Neuronal stem cell (in vitro differentiated cells): ENCODE results near the gene WNT10A.

ENCODE experiments used
- DNase-seq: peaks from one replicate; pipeline ENCODE4 v3.0.0-alpha.2; 2013; ENCODE audit warnings: low spot score
- H2AFZ ChIP-seq: one replicate; pipeline ENCODE4 v1.6.1; 2013; ENCODE audit warnings: mild to moderate bottlenecking, low read length, inconsistent platforms
- H2AK5ac ChIP-seq: 2 replicates; pipeline ENCODE4 v1.6.1; 2013; ENCODE audit warnings: low read depth, mild to moderate bottlenecking, inconsistent platforms, low read length, moderate library complexity, mixed read lengths
- H2BK120ac ChIP-seq: 2 replicates; pipeline ENCODE4 v1.6.1; 2013; ENCODE audit warnings: low read depth, mild to moderate bottlenecking, inconsistent platforms, low read length, moderate library complexity, mixed read lengths
- H2BK12ac ChIP-seq: one replicate; pipeline ENCODE4 v1.6.1; 2013; ENCODE audit warnings: low read length, inconsistent platforms
- H2BK15ac ChIP-seq: 2 replicates; pipeline ENCODE4 v1.6.1; 2013; ENCODE audit warnings: mild to moderate bottlenecking, low read length, inconsistent platforms, mixed read lengths
- H2BK5ac ChIP-seq: one replicate; pipeline ENCODE4 v1.6.1; 2013; ENCODE audit warnings: inconsistent platforms, mild to moderate bottlenecking, low read length, moderate library complexity
- H3K14ac ChIP-seq: one replicate; pipeline ENCODE4 v1.6.1; 2013; ENCODE audit warnings: low read length, inconsistent platforms
- H3K18ac ChIP-seq: 2 replicates; pipeline ENCODE4 v1.6.1; 2013; ENCODE audit warnings: low read length, inconsistent platforms
- H3K23ac ChIP-seq: 2 replicates; pipeline ENCODE4 v1.6.1; 2013; ENCODE audit warnings: low read depth, mild to moderate bottlenecking, mixed read lengths, low read length, inconsistent platforms; ENCODE audit not compliant: poor library complexity
- H3K27ac ChIP-seq: replicated peaks from 3 replicates; pipeline ENCODE4 v1.5.1; 2013; ENCODE audit warnings: low read length, inconsistent platforms
- H3K27me3 ChIP-seq, 3 experiments: 2 replicates each; pipeline ENCODE4 v1.6.1; 2013; ENCODE audit warnings: low read length in 3 of 3, mild to moderate bottlenecking in 2 of 3, inconsistent platforms in 1 of 3, low read depth in 1 of 3, mixed read lengths in 1 of 3, moderate library complexity in 1 of 3; ENCODE audit not compliant: control insufficient read depth in 3 of 3, insufficient read depth in 3 of 3
- H3K36me3 ChIP-seq, 2 donors: replicated peaks in 1 of 2; 2 replicates each; pipeline ENCODE4 v1.6.1; 2013; ENCODE audit warnings: low read length in 2 of 2; ENCODE audit not compliant: control insufficient read depth in 2 of 2, insufficient read depth in 2 of 2
- H3K4ac ChIP-seq: 2 replicates; pipeline ENCODE4 v1.6.1; 2013; ENCODE audit warnings: inconsistent platforms, mild to moderate bottlenecking, low read length, moderate library complexity
- H3K4me1 ChIP-seq, 2 donors: 1 replicate in 1 of 2; 2 replicates in 1 of 2; pipeline ENCODE4 v1.6.1; 2013; ENCODE audit warnings: low read length in 2 of 2, low read depth in 1 of 2; ENCODE audit not compliant: control insufficient read depth in 2 of 2, insufficient read depth in 1 of 2
- H3K4me2 ChIP-seq: one replicate; pipeline ENCODE4 v1.6.1; 2013; ENCODE audit warnings: mild to moderate bottlenecking, low read length, inconsistent platforms; ENCODE audit not compliant: insufficient read depth, poor library complexity, severe bottlenecking
- H3K4me3 ChIP-seq, 2 donors: 2 replicates each; pipeline ENCODE4 v1.5.1; 2013; ENCODE audit warnings: low read length in 2 of 2, mild to moderate bottlenecking in 2 of 2, inconsistent platforms in 1 of 2, moderate library complexity in 1 of 2
- H3K79me1 ChIP-seq: one replicate; pipeline ENCODE4 v1.6.1; 2013; ENCODE audit warnings: low read depth, mild to moderate bottlenecking, inconsistent platforms, low read length, moderate library complexity
- H3K9ac ChIP-seq: one replicate; pipeline ENCODE4 v1.6.1; 2013; ENCODE audit warnings: mild to moderate bottlenecking, low read depth, low read length, inconsistent platforms; ENCODE audit not compliant: poor library complexity
- H3K9me3 ChIP-seq, 2 donors: replicated peaks in 1 of 2; 2 replicates each; pipeline versions ENCODE3 to v1.6.1; 2013; ENCODE audit warnings: low read length in 2 of 2, mild to moderate bottlenecking in 2 of 2, inconsistent platforms in 1 of 2, low read depth in 1 of 2, mixed read lengths in 1 of 2, moderate library complexity in 1 of 2; ENCODE audit not compliant: control insufficient read depth in 2 of 2, insufficient read depth in 1 of 2
- H4K8ac ChIP-seq: one replicate; pipeline ENCODE4 v1.6.1; 2013; ENCODE audit warnings: low read depth, mild to moderate bottlenecking, inconsistent platforms, low read length, moderate library complexity
- H4K91ac ChIP-seq: one replicate; pipeline ENCODE4 v1.6.1; 2013; ENCODE audit warnings: low read length, low read depth, mild to moderate bottlenecking, inconsistent platforms; ENCODE audit not compliant: poor library complexity
- WGBS, 2 donors: extraction: QIAGEN DNeasy Blood & Tissue Kit; methylation state at CpG; one replicate each; pipeline ENCODE4 v1.1.7; 2013; ENCODE audit warnings: missing lambda C conversion rate in 2 of 2, mixed read lengths in 1 of 2; ENCODE audit not compliant: insufficient read length in 2 of 2, insufficient replicate concordance in 1 of 2; ENCODE audit errors: extremely low coverage in 2 of 2; 5-methylcytosine and 5-hydroxymethylcytosine counted together

WNT10A gene

GRCh38 chr2:218883491-218884490 is 3.1 kb downstream of the WNT10A start:
- no peak overlapping the region for H3K14ac ChIP-seq
- H3K9ac ChIP-seq: no peak overlapping the region

GRCh38 chr2:218884519-218884918 is 3.9 kb downstream of the WNT10A start:
- no peak overlapping the region for H2BK5ac ChIP-seq
- H3K4me2 ChIP-seq: no peak overlapping the region
- no peak overlapping the region for H2BK12ac ChIP-seq
- H2BK15ac ChIP-seq: no peak overlapping the region
- no peak overlapping the region for H3K4ac ChIP-seq
- H3K23ac ChIP-seq: peak overlapping the region; percentile 4
- H3K79me1 ChIP-seq: no peaks in the 10 kb centered on the region
- no peak overlapping the region for H3K14ac ChIP-seq
- WGBS, 2 donors: no CpG with 5 or more reads among the region's 2 CpGs
- no peaks in the 10 kb centered on the region for H3K9me3 ChIP-seq
- H2AK5ac ChIP-seq: no peak overlapping the region
- no peak overlapping the region for H4K8ac ChIP-seq
- H2BK120ac ChIP-seq: no peak overlapping the region
- peaks cover 30 to 91% (median 73%) of the 10 kb centered on the region in 3 experiments for H3K27me3 ChIP-seq
- DNase-seq: no peak
- peak overlapping the region; percentile 26 for H3K9ac ChIP-seq
- peaks cover 4 to 8% of the 10 kb centered on the region in 2 donors for H3K4me1 ChIP-seq
- no peak overlapping the region for H2AFZ ChIP-seq
- H3K27ac ChIP-seq: no peak overlapping the region
- no peak overlapping the region for H4K91ac ChIP-seq
- no peaks in the 10 kb centered on the region for H3K36me3 ChIP-seq
- H3K18ac ChIP-seq: no peak overlapping the region
- no peak overlapping the region for H3K4me3 ChIP-seq

More at GRCh38 chr2:218883491-218884490, 3.1 kb downstream of the WNT10A start:
- peak overlapping the region; percentile 27 for H3K23ac ChIP-seq
- no peak overlapping the region for H3K4ac ChIP-seq
- H4K91ac ChIP-seq: no peak overlapping the region
- no peaks in the 10 kb centered on the region for H3K79me1 ChIP-seq
- DNase-seq: no peak
- H3K4me1 ChIP-seq: peaks cover 9 to 12% of the 10 kb centered on the region in 2 donors
- H2BK5ac ChIP-seq: no peak overlapping the region
- H4K8ac ChIP-seq: no peak overlapping the region
- H2AK5ac ChIP-seq: no peak overlapping the region
- WGBS, 2 donors: no CpG with 5 or more reads among the region's 89 CpGs
- H3K18ac ChIP-seq: peak overlapping the region; percentile 69
- peak overlapping the region; percentile 83 for H2AFZ ChIP-seq
- peak overlapping the region in 1 of 2 donors; percentile 10 for H3K4me3 ChIP-seq
- no peaks in the 10 kb centered on the region for H3K36me3 ChIP-seq
- H2BK15ac ChIP-seq: no peak overlapping the region
- H2BK120ac ChIP-seq: no peak overlapping the region
- peak overlapping the region; percentile 41 for H3K4me2 ChIP-seq
- H3K9me3 ChIP-seq: no peaks in the 10 kb centered on the region
- peak overlapping the region; percentile 25 for H2BK12ac ChIP-seq
- H3K27me3 ChIP-seq: peaks cover 31 to 93% (median 79%) of the 10 kb centered on the region in 3 experiments
- H3K27ac ChIP-seq: no peak overlapping the region

GRCh38 chr2:218885981-218886947 is 5.6 kb downstream of the WNT10A start:
- Histone ChIP-seq H2BK120ac (no peak overlapping the region), H3K79me1 (no peaks in the 10 kb centered on the region), H3K27ac (no peak overlapping the region), H2AFZ (no peak overlapping the region), H3K14ac (no peak overlapping the region), H4K8ac (no peak overlapping the region), H2BK15ac (no peak overlapping the region), H3K4ac (no peak overlapping the region), H3K4me3 (no peak overlapping the region), H4K91ac (no peak overlapping the region), H3K9ac (no peak overlapping the region), H3K36me3 (no peaks in the 10 kb centered on the region), H3K4me2 (no peak overlapping the region), H3K4me1 (peaks cover 4% of the 10 kb centered on the region in 2 donors), H3K9me3 (no peaks in the 10 kb centered on the region), H2AK5ac (no peak overlapping the region), H2BK5ac (no peak overlapping the region), H3K23ac (no peak overlapping the region), H2BK12ac (no peak overlapping the region), H3K27me3 (peaks cover 14 to 91% (median 68%) of the 10 kb centered on the region in 3 experiments), H3K18ac (peak overlapping the region; percentile 35)
- no peak for DNase-seq
- WGBS, 2 donors: no CpG with 5 or more reads among the region's 12 CpGs
